Endometrial microvascular endothelial cells (primary cell): Measurements from ENCODE around the gene SOX2. TPM values are rescaled to one million over a fixed set of nuclear protein-coding genes. Genes with fewer than 3 reads are reported as not detected.

Experiments
- in situ Hi-C: cut with HindIII; loops from 2 replicates; pipeline ENCODE4 v1.10.0; 2017; ENCODE audit warnings: low sequenced_read_pairs, low pct_unique_long_range_greater_than_20kb; ENCODE audit errors: inconsistent ontology term
- total RNA-seq: library from RNA; depleted of rRNA; stranded (reverse); fragments of >200 nt; gene quantifications from one replicate; pipeline ENCODE4 v1.2.3, GENCODE V29; 2015; ENCODE audit errors: inconsistent ontology term

The SOX2 gene
- total RNA-seq, 1 donor from 2014 or later = not detected

GRCh38 chr3:181703601-181704420, 7.9 kb upstream of the SOX2 start:
- in situ Hi-C loops = loop anchor here (10.0 kb wide), 1 partner anchor 981 kb away; no protein-coding TSS in a partner anchor

GRCh38 chr3:181704421-181705085, 7.2 kb upstream of the SOX2 start:
- in situ Hi-C loops = loop anchor here (10.0 kb wide), 1 partner anchor 980 kb away; no protein-coding TSS in a partner anchor

- in situ Hi-C loops = loop anchor here (10.0 kb wide), 1 partner anchor 980 kb away; no protein-coding TSS in a partner anchor
These were observed 6.6 kb upstream of the SOX2 start for GRCh38 chr3:181705086-181705480.

GRCh38 chr3:181707980-181708379, 3.7 kb upstream of the SOX2 start:
- in situ Hi-C loops = loop anchor here (10.0 kb wide), 1 partner anchor 977 kb away; no protein-coding TSS in a partner anchor

- in situ Hi-C loops = loop anchor here (10.0 kb wide), 1 partner anchor 975 kb away; no protein-coding TSS in a partner anchor
These were observed 2.0 kb upstream of the SOX2 start for GRCh38 chr3:181709537-181710279.

GRCh38 chr3:181710345-181711291, 1.1 kb upstream of the SOX2 start:
- in situ Hi-C loops = no loop called here

GRCh38 chr3:181712226-181712552, 464 bp downstream of the SOX2 start:
- in situ Hi-C loops = no loop called here

- in situ Hi-C loops = no loop called here
These were observed 991 bp downstream of the SOX2 start for GRCh38 chr3:181712553-181713279.

GRCh38 chr3:181713280-181713647, 1.5 kb downstream of the SOX2 start:
- in situ Hi-C loops = no loop called here

- in situ Hi-C loops = no loop called here
These were observed 2.2 kb downstream of the SOX2 start for GRCh38 chr3:181713676-181714612.

GRCh38 chr3:181715571-181716340, 4.0 kb downstream of the SOX2 start:
- in situ Hi-C loops = no loop called here

GRCh38 chr3:181716966-181717365, 5.2 kb downstream of the SOX2 start:
- in situ Hi-C loops = no loop called here

- in situ Hi-C loops = no loop called here
These were observed 5.9 kb downstream of the SOX2 start for GRCh38 chr3:181717549-181718171.

- in situ Hi-C loops = no loop called here
These were observed 6.6 kb downstream of the SOX2 start for GRCh38 chr3:181718369-181718768.

- in situ Hi-C loops = no loop called here
These were observed 7.5 kb downstream of the SOX2 start for GRCh38 chr3:181718987-181719911.
